ENCODE data around the gene TASP1.

TASP1 gene

GRCh38 chr20:13567663-13568062 is 71.1 kb downstream of the TASP1 start:
- DNase-seq, result no peak

- no peak for DNase-seq
Measured at GRCh38 chr20:13563854-13564253, 74.9 kb downstream of the TASP1 start.

GRCh38 chr20:13554706-13555105 is 84.0 kb downstream of the TASP1 start:
- no peak for DNase-seq

GRCh38 chr20:13554076-13554475 is 84.7 kb downstream of the TASP1 start:
- no peak for DNase-seq

- no peak for DNase-seq
Measured at GRCh38 chr20:13552061-13552460, 86.7 kb downstream of the TASP1 start.

- DNase-seq, result no peak
Measured at GRCh38 chr20:13549451-13549850, 89.3 kb downstream of the TASP1 start.

GRCh38 chr20:13546497-13547131 is 92.1 kb downstream of the TASP1 start:
- no peak for DNase-seq

- DNase-seq, result no peak
Measured at GRCh38 chr20:13545790-13546189, 92.9 kb downstream of the TASP1 start.

GRCh38 chr20:13543783-13544182 is 94.9 kb downstream of the TASP1 start:
- no peak for DNase-seq

GRCh38 chr20:13535627-13536026 is 103.1 kb downstream of the TASP1 start:
- DNase-seq, result no peak

GRCh38 chr20:13533946-13534345 is 104.8 kb downstream of the TASP1 start:
- DNase-seq, result no peak

GRCh38 chr20:13530146-13530545 is 108.6 kb downstream of the TASP1 start:
- DNase-seq, result no peak

GRCh38 chr20:13526551-13526950 is 112.2 kb downstream of the TASP1 start:
- DNase-seq, result no peak

GRCh38 chr20:13525225-13525940 is 113.3 kb downstream of the TASP1 start:
- DNase-seq, result no peak

GRCh38 chr20:13524339-13524738 is 114.4 kb downstream of the TASP1 start:
- DNase-seq, result no peak

- DNase-seq, result no peak
Measured at GRCh38 chr20:13517831-13518230, 120.9 kb downstream of the TASP1 start.

GRCh38 chr20:13515796-13516558 is 122.8 kb downstream of the TASP1 start:
- DNase-seq, result no peak

GRCh38 chr20:13515291-13515690 is 123.4 kb downstream of the TASP1 start:
- no peak for DNase-seq

- DNase-seq, result no peak
Measured at GRCh38 chr20:13510837-13511488, 127.8 kb downstream of the TASP1 start.

GRCh38 chr20:13507646-13508045 is 131.1 kb downstream of the TASP1 start:
- DNase-seq, result no peak

- no peak for DNase-seq
Measured at GRCh38 chr20:13501500-13501899, 137.2 kb downstream of the TASP1 start.

- DNase-seq, result no peak
Measured at GRCh38 chr20:13494019-13494418, 144.7 kb downstream of the TASP1 start.

- no peak for DNase-seq
Measured at GRCh38 chr20:13493143-13493542, 145.6 kb downstream of the TASP1 start.

Measured in activated gamma-delta T cell (primary cell).